ENCODE results near the gene SEC24D.

- TF ChIP-seq CTCF (IDR thresholded peaks at IDR 0.05; ENCODE audit: extremely low read depth in 1 of 2, insufficient read depth in 1 of 2, low read depth in 1 of 2, low read length in 2 of 2) (no peak), MYC (IDR thresholded peaks at IDR 0.05; ENCODE audit: low read depth, low read length) (no peak), POLR2AphosphoS5 (IDR thresholded peaks at IDR 0.05; ENCODE audit: insufficient read depth, low read depth, low read length) (no peak), EZH2 (IDR thresholded peaks at IDR 0.05; ENCODE audit: borderline replicate concordance, low read depth, low read length, severe bottlenecking) (no peak), JUN (IDR thresholded peaks at IDR 0.05; ENCODE audit: borderline replicate concordance, insufficient read depth, insufficient read length, low read depth) (no peak)
These were observed 31.6 kb upstream of the SEC24D start for GRCh38 chr4:118867311-118868067.
